WTC11 (cell line): Measurements from ENCODE around the gene TBCE. TPM values are rescaled to one million over a fixed set of nuclear protein-coding genes. Genes with fewer than 3 reads are reported as not detected.

Experiments used
- ATAC-seq: fragments of 200-7000 bp; cut with Tn5 transposase; 2 replicates; pipeline ENCODE4 v1.10.0; 2021; ENCODE audit warnings: mild to moderate bottlenecking, moderate library complexity
- CTCF ChIA-PET: fragments of 300-600 bp; sonication (Branson Sonifier 250); formaldehyde crosslinking; loops from one replicate; lab custom pipeline; 2021; ENCODE audit warnings: antibody characterized with exemption; lab: Charles Lee
- POLR2A ChIA-PET: fragments of 350-600 bp; sonication (Branson Sonifier 250); formaldehyde crosslinking; loops from one replicate; lab custom pipeline; 2021; ENCODE audit warnings: antibody characterized with exemption; lab: Charles Lee
- DNase-seq: peaks from one replicate; pipeline ENCODE4 v3.0.0; 2021; ENCODE audit warnings: low spot score
- H3K27ac Mint-ChIP-seq: 2 replicates; pipeline ENCODE4 v1.8.0; 2021; ENCODE audit warnings: mixed read lengths
- H3K27me3 Mint-ChIP-seq: 2 replicates; pipeline ENCODE4 v1.8.0; 2021; ENCODE audit warnings: low read depth, mild to moderate bottlenecking, moderate library complexity, mixed read lengths
- H3K36me3 Mint-ChIP-seq: 2 replicates; pipeline ENCODE4 v1.8.0; 2021; ENCODE audit warnings: mixed read lengths
- H3K4me1 Mint-ChIP-seq: 2 replicates; pipeline ENCODE4 v1.8.0; 2022; ENCODE audit warnings: mixed read lengths
- H3K4me3 Mint-ChIP-seq: 2 replicates; pipeline ENCODE4 v1.8.0; 2021; ENCODE audit warnings: mild to moderate bottlenecking, moderate library complexity, mixed read lengths
- H3K9me3 Mint-ChIP-seq: 2 replicates; pipeline ENCODE4 v1.8.0; 2021; ENCODE audit warnings: mixed read lengths
- AFF4 ChIP-seq: sonication (generic); formaldehyde crosslinking; IDR thresholded peaks from 2 replicates; pipeline ENCODE4 v1.8.1; 2023; ENCODE audit warnings: mild to moderate bottlenecking, missing genetic modification reagents, borderline replicate concordance
- AR ChIP-seq: fragments of 250-450 bp; sonication (Bioruptor Pico); IDR thresholded peaks from 2 replicates; pipeline ENCODE4 v1.9.0; 2021; ENCODE audit warnings: mild to moderate bottlenecking
- CDX4 ChIP-seq: fragments of 250-450 bp; sonication (Bioruptor Pico); IDR thresholded peaks from 2 replicates; pipeline ENCODE4 v1.9.0; 2021; ENCODE audit warnings: moderate library complexity, mild to moderate bottlenecking, inconsistent platforms, borderline replicate concordance
- FOXP4 ChIP-seq: sonication (generic); formaldehyde crosslinking; IDR thresholded peaks from 2 replicates; pipeline ENCODE4 v1.8.0; 2022; ENCODE audit warnings: mild to moderate bottlenecking, missing genetic modification reagents
- GTF2I ChIP-seq: fragments of 250-450 bp; sonication (Bioruptor Pico); conservative IDR thresholded peaks from 2 replicates; pipeline ENCODE4 v1.4.0; 2021; ENCODE audit warnings: mild to moderate bottlenecking
- JAZF1 ChIP-seq: fragments of 250-450 bp; sonication (Bioruptor Pico); IDR thresholded peaks from 2 replicates; pipeline ENCODE4 v1.9.0; 2021; ENCODE audit warnings: moderate library complexity, mild to moderate bottlenecking, inconsistent platforms
- JUN ChIP-seq: sonication (generic); formaldehyde crosslinking; IDR thresholded peaks from 2 replicates; pipeline ENCODE4 v1.8.0; 2023; ENCODE audit warnings: mild to moderate bottlenecking, missing genetic modification reagents
- PREB ChIP-seq: sonication (generic); formaldehyde crosslinking; IDR thresholded peaks from 2 replicates; pipeline ENCODE4 v1.8.1; 2022; ENCODE audit warnings: mild to moderate bottlenecking, missing genetic modification reagents, moderate library complexity, borderline replicate concordance
- SOX15 ChIP-seq: fragments of 250-450 bp; sonication (Bioruptor Pico); IDR thresholded peaks from 2 replicates; pipeline ENCODE4 v1.9.0; 2021; ENCODE audit warnings: mild to moderate bottlenecking
- TP53 ChIP-seq: sonication (generic); formaldehyde crosslinking; IDR thresholded peaks from 2 replicates; pipeline ENCODE4 v1.8.1; 2023; ENCODE audit warnings: mild to moderate bottlenecking, missing genetic modification reagents
- USF1 ChIP-seq: sonication (generic); formaldehyde crosslinking; IDR thresholded peaks from 2 replicates; pipeline ENCODE4 v1.8.0; 2022; ENCODE audit warnings: mild to moderate bottlenecking, missing genetic modification reagents
- ZMAT4 ChIP-seq: fragments of 250-450 bp; sonication (Bioruptor Pico); IDR thresholded peaks from 2 replicates; pipeline ENCODE4 v1.9.0; 2021; ENCODE audit warnings: mild to moderate bottlenecking
- ZNF121 ChIP-seq: sonication (generic); formaldehyde crosslinking; IDR thresholded peaks from 2 replicates; pipeline ENCODE4 v1.8.0; 2023; ENCODE audit warnings: missing genetic modification reagents
- ZNF232 ChIP-seq: sonication (generic); formaldehyde crosslinking; IDR thresholded peaks from 2 replicates; pipeline ENCODE4 v1.8.0; 2022; ENCODE audit warnings: mild to moderate bottlenecking, missing genetic modification reagents
- ZNF317 ChIP-seq: sonication (generic); formaldehyde crosslinking; IDR thresholded peaks from 2 replicates; pipeline ENCODE4 v1.8.1; 2023; ENCODE audit warnings: low read depth, mild to moderate bottlenecking, moderate library complexity, missing genetic modification reagents, borderline replicate concordance
- ZNF512 ChIP-seq: sonication (generic); formaldehyde crosslinking; IDR thresholded peaks from 2 replicates; pipeline ENCODE4 v1.8.1; 2022; ENCODE audit warnings: missing genetic modification reagents, borderline replicate concordance
- ZSCAN18 ChIP-seq: fragments of 250-450 bp; sonication (Bioruptor Pico); IDR thresholded peaks from 2 replicates; pipeline ENCODE4 v2.1.2; 2022; ENCODE audit warnings: mild to moderate bottlenecking, moderate library complexity
- total RNA-seq: library from RNA; stranded (reverse); gene quantifications from 3 replicates; pipeline ENCODE4 v1.2.3, GENCODE V29; 2021

The TBCE gene
- total RNA-seq, 1 experiment from 2014 or later = 34.8 TPM

GRCh38 chr1:235491644-235492043, 124.4 kb downstream of the TBCE start:
- no peak for DNase-seq
- no peak overlapping the region for H3K27ac Mint-ChIP-seq
- CTCF ChIA-PET = no interaction called here

More at GRCh38 chr1:235491644-235492043, 124.4 kb downstream of the TBCE start:
- Mint-ChIP-seq H3K36me3 (peaks cover 35% of the 10 kb centered on the region), H3K27me3 (no peaks in the 10 kb centered on the region), H3K9me3 (no peaks in the 10 kb centered on the region), H3K4me3 (no peak overlapping the region), H3K4me1 (no peaks in the 10 kb centered on the region)
- no peak for ATAC-seq
- POLR2A ChIA-PET = no interaction called here
- TF ChIP-seq AR (CRISPR knock-in tag) (no peak), CDX4 (CRISPR knock-in tag) (no peak), ZNF317 (no peak), TP53 (CRISPR knock-in tag) (no peak), ZNF512 (no peak), ZSCAN18 (no peak), ZMAT4 (CRISPR knock-in tag) (no peak), SOX15 (CRISPR knock-in tag) (no peak), USF1 (CRISPR knock-in tag) (no peak), FOXP4 (CRISPR knock-in tag) (no peak), AFF4 (CRISPR knock-in tag) (no peak), JUN (no peak), PREB (no peak), JAZF1 (CRISPR knock-in tag) (no peak), ZNF232 (CRISPR knock-in tag) (no peak), ZNF121 (CRISPR knock-in tag) (no peak), GTF2I (CRISPR knock-in tag) (no peak)
